HCT116 (cell line): ENCODE data around the gene COL26A1. TPM values are rescaled to one million over a fixed set of nuclear protein-coding genes. Genes with fewer than 3 reads are reported as not detected.

ENCODE experiments used
- ATAC-seq: fragments of 200-7000 bp; cut with Tn5 transposase; 2 replicates; pipeline ENCODE4 v1.9.1; 2020; ENCODE audit warnings: mild to moderate bottlenecking, moderate library complexity
- BruUV-seq: library from RNA; stranded (reverse); fragments of 400-500 nt; replicated peaks from 2 replicates; lab custom pipeline; 2021; lab: Mats Ljungman, UMichigan
- CTCF ChIA-PET: fragments of 300-600 bp; sonication (Branson Sonifier 250); formaldehyde crosslinking; loops from one replicate; lab custom pipeline; 2021; ENCODE audit warnings: antibody characterized with exemption; lab: Charles Lee
- POLR2A ChIA-PET: fragments of 300-600, 350-600 bp; sonication (Branson Sonifier 250); formaldehyde crosslinking; loops from one replicate; lab custom pipeline; 2021; ENCODE audit warnings: antibody characterized with exemption; lab: Charles Lee
- RAD21 ChIA-PET, 2 experiments: fragments of 300-600 bp; sonication (Branson Sonifier 250); formaldehyde crosslinking; loops; one replicate each; lab custom pipeline; 2023; ENCODE audit warnings: low total read pairs in 2 of 2; ENCODE audit not compliant: uncharacterized antibody in 2 of 2, unreplicated experiment in 2 of 2, low non-redundant PET in 1 of 2; lab: Charles Lee
- DNase-seq: peaks from one replicate; pipeline ENCODE4 v3.0.0-alpha.2; 2010; ENCODE audit warnings: low read depth, low spot score
- H2AFZ ChIP-seq: fragments of 200-600 bp; shearing (Covaris generic), sonication (generic); 2 replicates; pipeline ENCODE4 v1.6.1; 2017; ENCODE audit warnings: low read depth, mixed run types, mixed read lengths, antibody characterized with exemption, low read length; ENCODE audit not compliant: poor library complexity, severe bottlenecking
- H3K27ac ChIP-seq: 2 replicates; pipeline ENCODE4 v1.5.1; 2012; ENCODE audit warnings: low read depth, low read length
- H3K27me3 ChIP-seq: fragments of 200-600 bp; sonication (generic); 2 replicates; pipeline ENCODE4 v1.6.1; 2016; ENCODE audit warnings: mixed run types, low read length, mixed read lengths; ENCODE audit not compliant: insufficient read depth
- H3K36me3 ChIP-seq, 2 experiments: fragments of 200-500 bp in 1 of 2; fragments of 200-600 bp in 1 of 2; sonication (Bioruptor generic) in 1 of 2; sonication (generic) in 1 of 2; 2 replicates each; pipeline versions ENCODE4 v1.5.1 to v1.6.1; 2014 to 2016; ENCODE audit warnings: low read length in 2 of 2, inconsistent platforms in 1 of 2, mixed read lengths in 1 of 2, mixed run types in 1 of 2; ENCODE audit not compliant: insufficient read depth in 2 of 2, control insufficient read depth in 1 of 2
- H3K4me1 ChIP-seq, 2 experiments: fragments of 200-600 bp in 1 of 2; sonication (generic) in 1 of 2; 2 replicates each; pipeline versions ENCODE4 v1.5.1 to v1.6.1; 2012 to 2017; ENCODE audit warnings: low read length in 2 of 2, inconsistent platforms in 1 of 2, mild to moderate bottlenecking in 1 of 2, mixed read lengths in 1 of 2, mixed run types in 1 of 2, moderate library complexity in 1 of 2; ENCODE audit not compliant: insufficient read depth in 2 of 2, control insufficient read depth in 1 of 2
- H3K4me2 ChIP-seq: fragments of 200-600 bp; sonication (generic); 2 replicates; pipeline ENCODE4 v1.6.1; 2017; ENCODE audit warnings: mixed run types, low read length, mixed read lengths
- H3K4me3 ChIP-seq, 2 experiments: fragments of 200-600 bp in 1 of 2; sonication (generic) in 1 of 2; replicated peaks in 1 of 2; 2 replicates each; pipeline ENCODE4 v1.5.1; 2011 to 2016; ENCODE audit warnings: low read length in 2 of 2, control low read depth in 1 of 2, low read depth in 1 of 2, mild to moderate bottlenecking in 1 of 2, mixed read lengths in 1 of 2, mixed run types in 1 of 2
- H3K79me2 ChIP-seq: fragments of 200-600 bp; sonication (generic); 2 replicates; pipeline ENCODE4 v1.6.1; 2017; ENCODE audit warnings: mild to moderate bottlenecking, mixed run types, low read length, moderate library complexity, mixed read lengths; ENCODE audit not compliant: insufficient read depth
- H3K9ac ChIP-seq: fragments of 200-600 bp; sonication (generic); 2 replicates; pipeline ENCODE4 v1.6.1; 2016; ENCODE audit warnings: low read length, mixed read lengths
- H3K9me2 ChIP-seq: fragments of 200-600 bp; sonication (generic), shearing (Covaris generic); 2 replicates; pipeline ENCODE4 v1.6.1; 2017; ENCODE audit warnings: mixed run types, mild to moderate bottlenecking, moderate library complexity; ENCODE audit not compliant: insufficient read depth
- H3K9me3 ChIP-seq, 2 experiments: fragments of 200-500 bp in 1 of 2; fragments of 200-600 bp in 1 of 2; sonication (Bioruptor generic) in 1 of 2; sonication (generic) in 1 of 2; 2 replicates each; pipeline ENCODE4 v1.6.1; 2014 to 2017; ENCODE audit warnings: low read length in 2 of 2, mixed read lengths in 2 of 2, inconsistent platforms in 1 of 2, low read depth in 1 of 2, mild to moderate bottlenecking in 1 of 2, mixed run types in 1 of 2, moderate library complexity in 1 of 2; ENCODE audit not compliant: control insufficient read depth in 1 of 2, insufficient read depth in 1 of 2
- H4K20me1 ChIP-seq: fragments of 200-600 bp; sonication (generic), shearing (Covaris generic); 2 replicates; pipeline ENCODE4 v1.6.1; 2017; ENCODE audit warnings: mixed run types, mild to moderate bottlenecking, moderate library complexity; ENCODE audit not compliant: insufficient read depth
- ATF3 ChIP-seq: IDR thresholded peaks from 2 replicates; pipeline ENCODE4 v1.6.1; 2012
- CBX3 ChIP-seq: IDR thresholded peaks from 2 replicates; pipeline ENCODE4 v1.6.1; 2012; ENCODE audit warnings: low read depth
- CEBPB ChIP-seq: IDR thresholded peaks from 2 replicates; pipeline ENCODE4 v1.6.1; 2012; ENCODE audit warnings: low read depth
- CTCF ChIP-seq, 3 experiments: fragments of 200-600 bp in 1 of 3; sonication (generic) in 1 of 3; IDR thresholded peaks in 2 of 3; conservative IDR thresholded peaks in 1 of 3; 2 replicates each; pipeline ENCODE4 v1.5.1; 2012 to 2017; ENCODE audit warnings: low read depth in 2 of 3, low read length in 2 of 3, antibody characterized with exemption in 1 of 3, borderline replicate concordance in 1 of 3, control low read depth in 1 of 3, mild to moderate bottlenecking in 1 of 3, mixed read lengths in 1 of 3, mixed run types in 1 of 3, moderate library complexity in 1 of 3; ENCODE audit not compliant: insufficient read depth in 1 of 3
- EGR1 ChIP-seq: IDR thresholded peaks from 2 replicates; pipeline ENCODE4 v1.6.1; 2012; ENCODE audit warnings: low read depth
- ELF1 ChIP-seq: IDR thresholded peaks from 2 replicates; pipeline ENCODE4 v1.6.1; 2012; ENCODE audit warnings: low read depth, borderline replicate concordance
- EZH2 ChIP-seq: fragments of 200-600 bp; sonication (generic); IDR thresholded peaks from 2 replicates; pipeline ENCODE4 v1.6.1; 2017; ENCODE audit warnings: antibody characterized with exemption, mixed run types
- FOSL1 ChIP-seq: IDR thresholded peaks from 2 replicates; pipeline ENCODE4 v1.6.1; 2012; ENCODE audit warnings: low read depth
- MAX ChIP-seq: IDR thresholded peaks from 2 replicates; pipeline ENCODE4 v1.6.1; 2012
- POLR2A ChIP-seq: IDR thresholded peaks from 2 replicates; pipeline ENCODE4 v1.7.0; 2011; ENCODE audit warnings: borderline replicate concordance; ENCODE audit not compliant: insufficient read depth, insufficient read length; ENCODE audit errors: extremely low read depth
- POLR2AphosphoS5 ChIP-seq: IDR thresholded peaks from 2 replicates; pipeline ENCODE4 v1.6.1; 2011; ENCODE audit warnings: mild to moderate bottlenecking, low read depth, low read length, moderate library complexity
- REST ChIP-seq: IDR thresholded peaks from 2 replicates; pipeline ENCODE4 v1.6.1; 2012; ENCODE audit warnings: low read depth
- SIN3A ChIP-seq: IDR thresholded peaks from 2 replicates; pipeline ENCODE4 v1.6.1; 2012; ENCODE audit warnings: low read depth
- SP1 ChIP-seq: IDR thresholded peaks from 2 replicates; pipeline ENCODE4 v1.6.1; 2012; ENCODE audit warnings: low read depth
- SRF ChIP-seq: IDR thresholded peaks from 2 replicates; pipeline ENCODE4 v1.6.1; 2012; ENCODE audit warnings: low read depth
- TCF7L2 ChIP-seq: IDR thresholded peaks from 2 replicates; pipeline ENCODE4 v1.7.0; 2011; ENCODE audit warnings: borderline replicate concordance, inconsistent platforms; ENCODE audit not compliant: insufficient read depth, insufficient read length; ENCODE audit errors: extremely low read depth
- YY1 ChIP-seq: IDR thresholded peaks from 2 replicates; pipeline ENCODE4 v1.6.1; 2011; ENCODE audit warnings: low read length, low read depth, moderate library complexity, mild to moderate bottlenecking; ENCODE audit not compliant: insufficient replicate concordance; ENCODE audit errors: extremely low read depth
- ZBTB33 ChIP-seq: IDR thresholded peaks from 2 replicates; pipeline ENCODE4 v1.6.1; 2011; ENCODE audit warnings: mild to moderate bottlenecking, low read length, moderate library complexity; ENCODE audit not compliant: insufficient replicate concordance; ENCODE audit errors: extremely low read depth
- ZFX ChIP-seq: fragments of 450-650 bp; IDR thresholded peaks from 2 replicates; pipeline ENCODE4 v1.6.1; 2017
- ZNF274 ChIP-seq: fragments of 200-500 bp; sonication (Bioruptor generic); IDR thresholded peaks from 2 replicates; pipeline ENCODE4 v1.6.1; 2014; ENCODE audit warnings: mild to moderate bottlenecking, low read depth, low read length, inconsistent platforms
- intact Hi-C: fragments of 100-400 bp; cut with micrococcal nuclease; formaldehyde crosslinking; loops from 2 replicates; pipeline ENCODE4 v1.10.0; 2022
- total RNA-seq: library from RNA; stranded (reverse); gene quantifications from one replicate; pipeline ENCODE4 v1.2.1, GENCODE V29; 2021; ENCODE audit not compliant: unreplicated experiment

The COL26A1 gene
- total RNA-seq, 1 experiment from 2014 or later: 0.27 TPM

GRCh38 chr7:101537205-101537604 is 174.5 kb downstream of the COL26A1 start:
- Histone ChIP-seq H3K9ac (no peak overlapping the region), H3K79me2 (no peaks in the 10 kb centered on the region), H3K4me1 (peaks cover 25 to 35% of the 10 kb centered on the region in 2 experiments), H3K9me3 (no peaks in the 10 kb centered on the region), H3K27ac (no peak overlapping the region), H3K27me3 (no peaks in the 10 kb centered on the region), H4K20me1 (no peaks in the 10 kb centered on the region), H3K4me3 (no peak overlapping the region), H3K4me2 (0 out of 2 replicates have a peak overlapping the region, but pooled peaks have one; percentile 11), H2AFZ (no peak overlapping the region), H3K9me2 (no peaks in the 10 kb centered on the region), H3K36me3 (no peaks in the 10 kb centered on the region)
- intact Hi-C loops: no loop called here
- no TSS peak for BruUV-seq
- TF ChIP-seq MAX: no peak
- no peak for TF ChIP-seq CBX3
- TF ChIP-seq SIN3A: no peak
- TF ChIP-seq ZNF274: no peak
- TF ChIP-seq EZH2: no peak
- TF ChIP-seq POLR2A: no peak
- TF ChIP-seq POLR2AphosphoS5: no peak
- TF ChIP-seq YY1: no peak
- no peak for TF ChIP-seq TCF7L2
- TF ChIP-seq ZBTB33: no peak
- no peak for TF ChIP-seq ZFX
- no peak for TF ChIP-seq SRF
- TF ChIP-seq ELF1: no peak
- no peak for TF ChIP-seq ATF3
- TF ChIP-seq EGR1: no peak
- TF ChIP-seq CEBPB: no peak
- no peak for TF ChIP-seq SP1
- no peak for TF ChIP-seq FOSL1
- TF ChIP-seq CTCF (IDR thresholded peaks at IDR 0.05 in 2 of 3, conservative IDR thresholded peaks at IDR 0.05 in 1 of 3; ENCODE audit: borderline replicate concordance in 1 of 3, insufficient read depth in 1 of 3, low read depth in 2 of 3, low read length in 2 of 3): no peak
- TF ChIP-seq REST: no peak
- ChIA-PET POLR2A (no interaction called here), CTCF (interaction anchor here (1.1 kb wide), 1 partner anchor 734 kb away, joined by 3 read pairs; no protein-coding TSS in a partner anchor), RAD21 (no interaction called here)
- DNase-seq: no peak
- ATAC-seq: 0 out of 2 replicates have a peak, but pooled peaks have one; percentile 12
